ENCODE data around the gene PTCD1. TPM values are rescaled to one million over a fixed set of nuclear protein-coding genes. Genes with fewer than 3 reads are reported as not detected.
"Not testable (repeated sequence)": the region's sequence is repeated elsewhere in the genome, so short reads cannot be mapped to it uniquely, and the experiment has no call there.

PTCD1 gene
- total and polyA plus RNA-seq, 4 donors: 2.8 to 6.8 (median 3.9) TPM

DNA sequence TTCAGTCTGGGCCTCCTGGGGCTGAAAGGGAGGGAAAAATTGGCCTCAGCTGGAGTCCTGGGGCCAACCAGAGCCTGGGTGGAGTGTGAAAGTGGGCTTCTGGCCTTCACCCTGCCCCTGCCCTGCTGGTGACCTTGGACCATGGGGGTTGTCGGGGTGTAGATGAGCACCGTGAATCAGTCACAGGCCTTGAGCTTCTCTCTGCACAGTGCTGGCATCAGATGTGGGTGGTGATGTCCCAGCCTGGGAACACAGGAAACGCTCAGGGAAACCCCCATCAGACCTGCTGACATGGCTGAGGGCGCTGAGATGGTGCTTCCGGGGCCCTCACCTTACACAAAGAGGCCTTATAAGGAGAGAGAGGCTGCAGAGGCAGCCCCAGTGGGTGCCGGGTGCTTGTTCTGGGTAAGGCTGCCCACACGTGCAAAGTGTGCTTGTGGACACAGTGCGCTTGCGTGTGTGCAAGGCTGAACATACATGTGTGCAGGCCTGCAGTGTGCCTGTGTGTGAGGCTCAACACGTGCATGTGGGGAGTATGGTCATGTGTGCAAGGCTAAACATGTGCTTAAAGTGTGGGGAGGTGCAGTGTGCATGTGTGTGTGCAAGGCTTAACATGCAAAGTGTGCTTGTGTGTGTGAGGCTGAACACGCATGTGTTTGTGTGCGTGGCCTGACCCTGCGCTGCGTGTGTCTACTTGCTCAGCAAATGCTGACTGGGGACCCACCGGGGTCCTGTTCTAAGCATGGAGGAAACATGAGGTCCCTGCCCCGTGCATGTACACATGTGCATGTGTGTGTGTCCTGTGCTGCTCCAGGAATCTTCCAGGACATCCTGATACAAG is 57.6 kb downstream of the PTCD1 start:
- Histone ChIP-seq H3K36me3 (ENCODE audit: control insufficient read depth in 4 of 4, insufficient read depth in 4 of 4, low read length in 4 of 4) (peaks cover 0 to 30% (median 0%) of the 10 kb centered on the region in 4 donors), H3K4me1 (ENCODE audit: control insufficient read depth in 5 of 5, insufficient read depth in 5 of 5, low read length in 5 of 5) (peaks cover 0 to 25% (median 5%) of the 10 kb centered on the region in 5 donors), H3K27me3 (ENCODE audit: control insufficient read depth in 3 of 3, insufficient read depth in 3 of 3, low read length in 2 of 3) (no peaks in the 10 kb centered on the region), H3K27ac (ENCODE audit: low read depth in 1 of 2, low read length in 1 of 2) (peak overlapping the region; percentile 34 to 95), H3K9me3 (ENCODE audit: control insufficient read depth in 4 of 4, insufficient read depth in 3 of 4, low read length in 3 of 4) (no peaks in the 10 kb centered on the region), H3K9ac (ENCODE audit: insufficient read depth in 1 of 2, low read length in 2 of 2) (no peak overlapping the region), H3K4me3 (no peak overlapping the region)
- ATAC-seq (ENCODE audit: insufficient read depth, low FRiP score): no peak
- DNase-seq: no peak
- 56 to 61% methylated on average over 16 of the region's 16 CpGs for WGBS, 2 donors
- TF ChIP-seq, protein P1, sequence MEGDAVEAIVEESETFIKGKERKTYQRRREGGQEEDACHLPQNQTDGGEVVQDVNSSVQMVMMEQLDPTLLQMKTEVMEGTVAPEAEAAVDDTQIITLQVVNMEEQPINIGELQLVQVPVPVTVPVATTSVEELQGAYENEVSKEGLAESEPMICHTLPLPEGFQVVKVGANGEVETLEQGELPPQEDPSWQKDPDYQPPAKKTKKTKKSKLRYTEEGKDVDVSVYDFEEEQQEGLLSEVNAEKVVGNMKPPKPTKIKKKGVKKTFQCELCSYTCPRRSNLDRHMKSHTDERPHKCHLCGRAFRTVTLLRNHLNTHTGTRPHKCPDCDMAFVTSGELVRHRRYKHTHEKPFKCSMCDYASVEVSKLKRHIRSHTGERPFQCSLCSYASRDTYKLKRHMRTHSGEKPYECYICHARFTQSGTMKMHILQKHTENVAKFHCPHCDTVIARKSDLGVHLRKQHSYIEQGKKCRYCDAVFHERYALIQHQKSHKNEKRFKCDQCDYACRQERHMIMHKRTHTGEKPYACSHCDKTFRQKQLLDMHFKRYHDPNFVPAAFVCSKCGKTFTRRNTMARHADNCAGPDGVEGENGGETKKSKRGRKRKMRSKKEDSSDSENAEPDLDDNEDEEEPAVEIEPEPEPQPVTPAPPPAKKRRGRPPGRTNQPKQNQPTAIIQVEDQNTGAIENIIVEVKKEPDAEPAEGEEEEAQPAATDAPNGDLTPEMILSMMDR (IDR thresholded peaks at IDR 0.05; ENCODE audit: control extremely low read depth, extremely low read depth): no peak

DNA sequence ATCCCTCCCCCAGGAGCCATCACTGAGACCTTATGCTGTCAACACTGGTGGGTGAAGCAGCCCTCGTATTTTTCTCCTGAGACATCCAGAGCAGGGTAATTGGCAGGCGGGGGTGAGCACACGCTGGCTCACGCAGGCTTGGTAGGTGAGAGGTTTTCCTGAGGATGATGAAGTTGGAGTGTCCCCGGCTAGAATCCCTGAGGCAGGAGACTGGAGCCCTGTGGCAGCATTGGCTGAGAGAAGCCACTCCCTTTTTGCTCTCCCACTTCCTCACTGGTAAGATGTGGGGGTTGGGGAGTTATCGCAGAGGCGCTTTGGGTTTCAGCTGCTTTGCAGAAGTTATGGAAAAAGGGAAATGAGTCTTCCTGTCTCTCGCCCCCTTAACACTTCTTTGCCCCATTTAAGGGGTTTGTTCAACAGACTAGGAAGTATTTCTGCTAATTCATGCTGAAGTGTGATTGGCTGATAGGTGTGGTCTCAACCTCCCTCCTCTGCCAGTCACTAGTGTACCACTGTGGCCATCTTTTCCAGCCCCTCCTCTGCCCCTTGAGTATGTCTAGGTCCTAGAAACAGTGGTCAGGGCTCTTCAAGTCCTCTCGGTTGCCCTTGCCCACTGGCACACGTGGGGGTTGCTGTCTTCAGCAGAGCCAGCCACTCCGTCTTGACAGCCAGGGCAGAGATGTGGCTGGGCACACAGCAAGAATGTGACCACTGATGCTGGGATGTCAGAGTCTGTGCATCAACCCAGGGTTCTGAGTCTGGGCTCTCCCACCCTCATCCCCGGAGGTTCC is 58.4 kb downstream of the PTCD1 start:
- DNase-seq: peak in 2 of 3 donors; percentile 32 to 50
- H3K9ac ChIP-seq (ENCODE audit: insufficient read depth in 1 of 2, low read length in 2 of 2): no peak overlapping the region
- peaks cover 0 to 25% (median 0%) of the 10 kb centered on the region in 4 donors for H3K36me3 ChIP-seq (ENCODE audit: control insufficient read depth in 4 of 4, insufficient read depth in 4 of 4, low read length in 4 of 4)
- 21 to 38% methylated on average over 12 of the region's 12 CpGs for WGBS, 2 donors
- peaks cover 0 to 26% (median 5%) of the 10 kb centered on the region in 5 donors for H3K4me1 ChIP-seq (ENCODE audit: control insufficient read depth in 5 of 5, insufficient read depth in 5 of 5, low read length in 5 of 5)
- ATAC-seq (ENCODE audit: insufficient read depth, low FRiP score): peak; percentile 28
- H3K27ac ChIP-seq (ENCODE audit: low read depth in 1 of 2, low read length in 1 of 2): peak overlapping the region; percentile 34 to 95
- H3K9me3 ChIP-seq (ENCODE audit: control insufficient read depth in 4 of 4, insufficient read depth in 3 of 4, low read length in 3 of 4): no peaks in the 10 kb centered on the region
- no peaks in the 10 kb centered on the region for H3K27me3 ChIP-seq (ENCODE audit: control insufficient read depth in 3 of 3, insufficient read depth in 3 of 3, low read length in 2 of 3)
- H3K4me3 ChIP-seq: no peak overlapping the region
- TF ChIP-seq, protein P1 (IDR thresholded peaks at IDR 0.05; ENCODE audit: control extremely low read depth, extremely low read depth): no peak

- H3K9me3 ChIP-seq (ENCODE audit: control insufficient read depth in 4 of 4, insufficient read depth in 3 of 4, low read length in 3 of 4); H3K9ac ChIP-seq (ENCODE audit: insufficient read depth in 1 of 2, low read length in 2 of 2); ATAC-seq (ENCODE audit: insufficient read depth, low FRiP score); DNase-seq; H3K4me3 ChIP-seq; H3K27me3 ChIP-seq (ENCODE audit: control insufficient read depth in 3 of 3, insufficient read depth in 3 of 3, low read length in 2 of 3): not testable (repeated sequence)
- 30 to 45% methylated on average over 7 of the region's 7 CpGs for WGBS, 2 donors
- peaks cover 0 to 26% (median 5%) of the 10 kb centered on the region in 5 donors for H3K4me1 ChIP-seq (ENCODE audit: control insufficient read depth in 5 of 5, insufficient read depth in 5 of 5, low read length in 5 of 5)
- peaks cover 0 to 25% (median 0%) of the 10 kb centered on the region in 4 donors for H3K36me3 ChIP-seq (ENCODE audit: control insufficient read depth in 4 of 4, insufficient read depth in 4 of 4, low read length in 4 of 4)
- H3K27ac ChIP-seq (ENCODE audit: low read depth in 1 of 2, low read length in 1 of 2): peak overlapping the region; percentile 27 to 95
Observed at GRCh38 chr7:99379693-99380031, 58.9 kb downstream of the PTCD1 start.

DNA sequence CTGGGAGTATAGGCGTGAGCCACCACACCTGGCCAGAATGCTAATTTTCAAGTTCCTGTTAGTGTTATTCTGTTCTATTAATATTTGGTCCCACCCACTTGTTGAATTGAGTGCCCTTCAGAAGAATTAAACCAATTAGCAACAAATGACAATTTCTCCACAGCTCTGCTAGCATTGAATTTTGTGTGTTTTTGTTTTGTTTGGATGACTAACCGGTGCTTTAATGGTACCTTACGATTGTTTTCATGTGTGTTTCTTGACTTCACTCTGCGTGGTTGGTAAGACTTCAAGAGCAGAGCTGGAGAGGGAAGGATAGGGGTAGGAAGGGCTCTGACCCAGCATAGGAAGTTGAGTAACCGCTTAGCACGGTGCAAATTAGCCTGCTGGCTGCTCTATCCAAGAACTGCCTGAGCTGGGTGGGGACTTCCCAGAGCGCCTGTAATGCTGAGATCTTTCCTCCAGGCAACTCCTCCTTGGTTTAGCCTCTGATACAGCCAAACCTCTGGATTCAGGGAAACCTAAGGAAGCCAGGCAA is 59.5 kb downstream of the PTCD1 start:
- Histone ChIP-seq H3K9ac (ENCODE audit: insufficient read depth in 1 of 2, low read length in 2 of 2) (no peak overlapping the region), H3K9me3 (ENCODE audit: control insufficient read depth in 4 of 4, insufficient read depth in 3 of 4, low read length in 3 of 4) (no peaks in the 10 kb centered on the region), H3K4me1 (ENCODE audit: control insufficient read depth in 5 of 5, insufficient read depth in 5 of 5, low read length in 5 of 5) (peaks cover 0 to 24% (median 5%) of the 10 kb centered on the region in 5 donors), H3K4me3 (no peak overlapping the region), H3K36me3 (ENCODE audit: control insufficient read depth in 4 of 4, insufficient read depth in 4 of 4, low read length in 4 of 4) (peaks cover 0 to 23% (median 0%) of the 10 kb centered on the region in 4 donors), H3K27me3 (ENCODE audit: control insufficient read depth in 3 of 3, insufficient read depth in 3 of 3, low read length in 2 of 3) (no peaks in the 10 kb centered on the region), H3K27ac (ENCODE audit: low read depth in 1 of 2, low read length in 1 of 2) (peak overlapping the region; percentile 27 to 95)
- ATAC-seq (ENCODE audit: insufficient read depth, low FRiP score) (peak; percentile 56), DNase-seq (peak in 2 of 3 donors; percentile 38 to 60)
- TF ChIP-seq, protein P1 (IDR thresholded peaks at IDR 0.05; ENCODE audit: control extremely low read depth, extremely low read depth): no peak
- 7 to 9% methylated on average over 7 of the region's 7 CpGs for WGBS, 2 donors

All from lung (tissue), 12 donors.